ENCODE measurements around the gene DROSHA. TPM values are rescaled to one million over a fixed set of nuclear protein-coding genes. Genes with fewer than 3 reads are reported as not detected.

The DROSHA gene
- total RNA-seq, 6 experiments from 2014 or later = 67.5 to 77.0 (median 69.6) TPM

Other genes starting within 250 kb of the DROSHA start
- 10 to 100 TPM; 18.7 to 23.7 (median 20.6) TPM for gene C5orf22, start 208 bp upstream of the DROSHA start, total RNA-seq (2021; fragmentation: NEBNext Ultra II Directional; extraction: Animal tissue kit (Norgen Biotek cat#: 25700))
- gene PDZD2, start 107.0 kb upstream of the DROSHA start, total RNA-seq (2021; fragmentation: NEBNext Ultra II Directional; extraction: Animal tissue kit (Norgen Biotek cat#: 25700)) = under 1 TPM; 0.02 to 0.12 (median 0.09) TPM